ENCODE results near the gene PIGU. TPM values are rescaled to one million over a fixed set of nuclear protein-coding genes. Genes with fewer than 3 reads are reported as not detected.

The PIGU gene
- polyA plus RNA-seq, 3 donors = 5.8 to 11.3 (median 10.9) TPM

DNA sequence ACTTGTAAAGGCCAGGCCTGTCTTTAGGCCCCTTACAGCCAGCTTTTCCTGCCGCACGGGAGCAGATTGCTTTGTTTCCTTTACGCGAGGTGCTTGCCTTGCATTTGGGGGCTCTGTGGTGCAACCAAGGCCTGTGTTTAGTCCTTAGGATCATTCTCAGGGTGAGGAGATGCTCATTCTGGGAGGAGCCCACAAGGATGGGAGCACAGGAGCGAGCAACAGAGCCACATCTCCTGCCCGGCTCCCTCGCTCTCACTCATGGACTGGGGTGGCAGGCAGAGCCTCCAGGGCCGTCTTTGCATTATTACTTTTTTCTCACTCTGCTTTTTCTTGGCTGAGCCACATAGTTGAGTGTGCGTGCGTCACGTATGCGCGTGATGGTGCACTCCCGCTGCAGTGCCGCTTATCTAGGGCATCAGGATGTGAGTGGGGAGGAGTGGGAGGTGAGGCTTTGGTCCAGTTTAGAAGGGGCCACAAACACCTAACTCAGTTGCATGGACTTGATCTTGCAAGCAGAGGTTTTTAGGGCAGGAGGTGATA is 141.5 kb downstream of the PIGU start:
- Histone ChIP-seq H3K36me3 (replicated peaks in 1 of 2; ENCODE audit: control insufficient read depth in 1 of 2, insufficient read depth in 2 of 2, low read length in 2 of 2) (peaks cover 71 to 95% of the 10 kb centered on the region in 2 donors), H3K4me3 (replicated peaks in 1 of 3; ENCODE audit: low read depth in 2 of 3, low read length in 3 of 3) (no peak overlapping the region), H3K4me2 (replicated peaks; ENCODE audit: extremely low read depth, low read length, poor library complexity, severe bottlenecking) (no peak overlapping the region), H2AFZ (ENCODE audit: insufficient read depth, low read depth, low read length, poor library complexity, severe bottlenecking) (no peak overlapping the region), H3K9ac (ENCODE audit: insufficient read depth, low read length, poor library complexity, severe bottlenecking) (no peak overlapping the region), H3K4me1 (ENCODE audit: control insufficient read depth in 1 of 2, insufficient read depth in 2 of 2, low read length in 2 of 2) (no peaks in the 10 kb centered on the region), H4K20me1 (ENCODE audit: insufficient read depth, low read length) (peaks cover 50% of the 10 kb centered on the region), H3K27me3 (ENCODE audit: control insufficient read depth in 2 of 2, insufficient read depth in 2 of 2, low read length in 2 of 2) (no peaks in the 10 kb centered on the region), H3K79me2 (ENCODE audit: insufficient read depth, low read length) (peaks cover 7% of the 10 kb centered on the region), H3K27ac (ENCODE audit: low read depth in 1 of 2, low read length in 2 of 2) (no peak overlapping the region), H3K9me3 (replicated peaks in 1 of 2; ENCODE audit: control insufficient read depth in 1 of 2, insufficient read depth in 1 of 2, low read length in 2 of 2) (no peaks in the 10 kb centered on the region)
- TF ChIP-seq, protein P1, sequence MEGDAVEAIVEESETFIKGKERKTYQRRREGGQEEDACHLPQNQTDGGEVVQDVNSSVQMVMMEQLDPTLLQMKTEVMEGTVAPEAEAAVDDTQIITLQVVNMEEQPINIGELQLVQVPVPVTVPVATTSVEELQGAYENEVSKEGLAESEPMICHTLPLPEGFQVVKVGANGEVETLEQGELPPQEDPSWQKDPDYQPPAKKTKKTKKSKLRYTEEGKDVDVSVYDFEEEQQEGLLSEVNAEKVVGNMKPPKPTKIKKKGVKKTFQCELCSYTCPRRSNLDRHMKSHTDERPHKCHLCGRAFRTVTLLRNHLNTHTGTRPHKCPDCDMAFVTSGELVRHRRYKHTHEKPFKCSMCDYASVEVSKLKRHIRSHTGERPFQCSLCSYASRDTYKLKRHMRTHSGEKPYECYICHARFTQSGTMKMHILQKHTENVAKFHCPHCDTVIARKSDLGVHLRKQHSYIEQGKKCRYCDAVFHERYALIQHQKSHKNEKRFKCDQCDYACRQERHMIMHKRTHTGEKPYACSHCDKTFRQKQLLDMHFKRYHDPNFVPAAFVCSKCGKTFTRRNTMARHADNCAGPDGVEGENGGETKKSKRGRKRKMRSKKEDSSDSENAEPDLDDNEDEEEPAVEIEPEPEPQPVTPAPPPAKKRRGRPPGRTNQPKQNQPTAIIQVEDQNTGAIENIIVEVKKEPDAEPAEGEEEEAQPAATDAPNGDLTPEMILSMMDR (IDR thresholded peaks at IDR 0.05) = no peak
- no peak for DNase-seq
- Mint-ChIP-seq H3K9me3 (no peaks in the 10 kb centered on the region), H3K4me3 (no peak overlapping the region), H3K36me3 (peaks cover 68 to 83% of the 10 kb centered on the region in 2 donors), H3K27ac (no peak overlapping the region), H3K4me1 (no peaks in the 10 kb centered on the region), H3K27me3 (ENCODE audit: low read depth in 3 of 3) (no peaks in the 10 kb centered on the region)
- 97% methylated on average over 13 of the region's 15 CpGs for whole genome bisulfite sequencing (ENCODE audit: insufficient coverage)
- intact Hi-C loops (cut with micrococcal nuclease) = loop anchor here in 1 of 2 donors (5.0 kb wide), 2 partner anchors 172 to 232 kb away; no protein-coding TSS in a partner anchor

DNA sequence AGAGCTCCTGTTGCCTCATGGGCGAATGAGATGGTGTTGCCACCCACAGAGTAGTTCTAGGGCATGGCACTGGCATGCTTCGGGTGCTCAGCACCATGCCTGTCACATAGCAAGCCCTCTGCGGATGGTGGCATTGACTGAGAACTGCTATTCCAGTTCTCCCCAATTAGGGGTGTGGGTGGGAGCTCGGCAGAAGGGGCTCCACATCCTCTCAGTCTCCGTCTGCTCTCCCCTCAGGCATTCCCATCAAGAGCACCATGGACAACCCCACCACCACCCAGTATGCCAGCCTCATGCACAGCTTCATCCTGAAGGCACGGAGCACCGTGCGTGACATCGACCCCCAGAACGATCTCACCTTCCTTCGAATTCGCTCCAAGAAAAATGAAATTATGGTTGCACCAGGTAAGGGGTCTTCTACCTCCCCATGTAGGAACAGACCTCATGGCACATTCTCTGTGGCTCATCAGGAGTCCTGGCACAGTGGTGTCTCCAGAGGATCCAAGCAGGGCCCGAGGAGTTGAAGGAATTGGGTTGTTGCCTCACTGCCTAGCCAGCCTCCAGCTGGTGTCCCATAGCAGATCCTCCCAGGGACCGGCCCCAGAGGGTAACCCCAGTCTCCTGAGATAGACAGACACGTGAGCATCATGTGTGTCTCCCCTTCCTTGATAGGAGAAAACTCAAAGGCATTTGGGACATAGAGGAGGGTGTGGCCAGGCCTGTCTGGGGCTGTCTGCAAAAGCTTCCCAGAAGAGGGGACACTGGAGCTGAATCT is 142.3 kb downstream of the PIGU start:
- H3K27me3 ChIP-seq (ENCODE audit: control insufficient read depth in 2 of 2, insufficient read depth in 2 of 2, low read length in 2 of 2) = no peaks in the 10 kb centered on the region
- no peaks in the 10 kb centered on the region for H3K4me1 Mint-ChIP-seq
- H3K9me3 ChIP-seq (replicated peaks in 1 of 2; ENCODE audit: control insufficient read depth in 1 of 2, insufficient read depth in 1 of 2, low read length in 2 of 2) = no peaks in the 10 kb centered on the region
- H4K20me1 ChIP-seq (ENCODE audit: insufficient read depth, low read length) = peaks cover 57% of the 10 kb centered on the region
- H3K36me3 Mint-ChIP-seq = peaks cover 68 to 83% of the 10 kb centered on the region in 2 donors
- no peak overlapping the region for H3K4me3 ChIP-seq (replicated peaks in 1 of 3; ENCODE audit: low read depth in 2 of 3, low read length in 3 of 3)
- TF ChIP-seq, protein P1 (IDR thresholded peaks at IDR 0.05) = no peak
- no peak overlapping the region for H2AFZ ChIP-seq (ENCODE audit: insufficient read depth, low read depth, low read length, poor library complexity, severe bottlenecking)
- no peak overlapping the region for H3K9ac ChIP-seq (ENCODE audit: insufficient read depth, low read length, poor library complexity, severe bottlenecking)
- H3K27ac Mint-ChIP-seq = peak overlapping the region in 3 of 7 donors; percentile 38 to 57 (median 50)
- peaks cover 7% of the 10 kb centered on the region for H3K79me2 ChIP-seq (ENCODE audit: insufficient read depth, low read length)
- DNase-seq = no peak
- no peak overlapping the region for H3K4me2 ChIP-seq (replicated peaks; ENCODE audit: extremely low read depth, low read length, poor library complexity, severe bottlenecking)
- no peaks in the 10 kb centered on the region for H3K9me3 Mint-ChIP-seq
- intact Hi-C loops (cut with micrococcal nuclease) = loop anchor here in 1 of 2 donors (5.0 kb wide), 2 partner anchors 173 to 233 kb away; no protein-coding TSS in a partner anchor
- H3K27me3 Mint-ChIP-seq (ENCODE audit: low read depth in 3 of 3) = no peaks in the 10 kb centered on the region
- H3K27ac ChIP-seq (ENCODE audit: low read depth in 1 of 2, low read length in 2 of 2) = no peak overlapping the region
- no peaks in the 10 kb centered on the region for H3K4me1 ChIP-seq (ENCODE audit: control insufficient read depth in 1 of 2, insufficient read depth in 2 of 2, low read length in 2 of 2)
- WGBS (ENCODE audit: insufficient coverage) = 97% methylated on average over 11 of the region's 15 CpGs
- H3K4me3 Mint-ChIP-seq = no peak overlapping the region
- H3K36me3 ChIP-seq (replicated peaks in 1 of 2; ENCODE audit: control insufficient read depth in 1 of 2, insufficient read depth in 2 of 2, low read length in 2 of 2) = peaks cover 72 to 95% of the 10 kb centered on the region in 2 donors
